KMS-11 (cell line): ENCODE results near the gene GZF1.

ENCODE experiments used
- H2AFZ ChIP-seq: fragments of 200-600 bp; sonication (generic); 2 replicates; pipeline ENCODE4 v1.6.1; 2016; ENCODE audit warnings: antibody characterized with exemption, mixed run types, low read depth
- H3K27ac ChIP-seq: fragments of 200-600 bp; sonication (generic); 2 replicates; pipeline ENCODE4 v1.6.1; 2016; ENCODE audit warnings: mild to moderate bottlenecking, mixed run types
- H3K27me3 ChIP-seq: fragments of 200-600 bp; sonication (generic); 2 replicates; pipeline ENCODE4 v1.6.1; 2017; ENCODE audit warnings: mild to moderate bottlenecking, low read depth, mixed run types, moderate library complexity; ENCODE audit not compliant: insufficient read depth
- H3K36me3 ChIP-seq: fragments of 200-600 bp; sonication (generic); 2 replicates; pipeline ENCODE4 v1.6.1; 2017; ENCODE audit warnings: mild to moderate bottlenecking, mixed run types; ENCODE audit not compliant: insufficient read depth
- H3K4me1 ChIP-seq: fragments of 200-600 bp; sonication (generic); 2 replicates; pipeline ENCODE4 v1.6.1; 2016; ENCODE audit warnings: mild to moderate bottlenecking, low read depth, mixed run types; ENCODE audit not compliant: poor library complexity, severe bottlenecking
- H3K4me2 ChIP-seq: fragments of 200-600 bp; sonication (generic); 2 replicates; pipeline ENCODE4 v1.7.0; 2016; ENCODE audit warnings: mild to moderate bottlenecking, mixed run types
- H3K4me3 ChIP-seq: fragments of 200-600 bp; sonication (generic); IDR thresholded peaks from 2 replicates; pipeline ENCODE4 v1.6.1; 2017; ENCODE audit warnings: low read depth, low read length, mixed read lengths; ENCODE audit not compliant: insufficient read depth
- H3K79me2 ChIP-seq: fragments of 200-600 bp; sonication (generic); 2 replicates; pipeline ENCODE4 v1.6.1; 2016; ENCODE audit warnings: low read depth, mixed run types; ENCODE audit not compliant: insufficient read depth
- H3K9ac ChIP-seq: fragments of 200-600 bp; sonication (generic); 2 replicates; pipeline ENCODE4 v1.6.1; 2016; ENCODE audit warnings: mild to moderate bottlenecking, mixed run types
- H4K20me1 ChIP-seq: fragments of 200-600 bp; sonication (generic); 2 replicates; pipeline ENCODE4 v1.6.1; 2016; ENCODE audit warnings: mild to moderate bottlenecking, mixed run types; ENCODE audit not compliant: insufficient read depth
- TF ChIP-seq, protein P1 (sequence below): fragments of 200-600 bp; sonication (generic); conservative IDR thresholded peaks from 2 replicates; pipeline ENCODE4 v1.6.1; 2017; ENCODE audit warnings: low read depth, mild to moderate bottlenecking, antibody characterized with exemption, low read length, moderate library complexity, mixed read lengths

The GZF1 gene

DNA sequence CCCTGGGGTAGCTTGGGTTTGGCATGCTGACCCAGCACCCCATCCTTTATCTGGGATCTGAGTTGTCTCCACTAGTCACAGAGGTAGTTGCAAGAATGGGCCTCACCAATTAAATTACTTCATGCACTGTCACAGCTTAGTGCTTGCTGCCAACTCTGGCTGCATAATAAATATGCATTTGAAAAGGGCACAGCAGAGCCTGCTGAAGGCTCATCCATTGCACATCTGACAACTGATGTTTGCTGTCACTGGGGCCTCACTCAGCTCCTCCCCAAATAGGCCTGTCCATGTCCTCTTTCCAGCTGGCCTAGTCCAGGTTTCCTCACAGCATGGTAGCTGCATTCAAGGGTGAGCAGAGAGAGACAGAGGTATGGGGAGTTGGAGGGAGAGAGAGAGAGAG is 24.7 kb upstream of the GZF1 start:
- H3K79me2 ChIP-seq = no peaks in the 10 kb centered on the region
- no peak overlapping the region for H3K4me3 ChIP-seq
- H3K27ac ChIP-seq = no peak overlapping the region
- H2AFZ ChIP-seq = no peak overlapping the region
- TF ChIP-seq, protein P1, sequence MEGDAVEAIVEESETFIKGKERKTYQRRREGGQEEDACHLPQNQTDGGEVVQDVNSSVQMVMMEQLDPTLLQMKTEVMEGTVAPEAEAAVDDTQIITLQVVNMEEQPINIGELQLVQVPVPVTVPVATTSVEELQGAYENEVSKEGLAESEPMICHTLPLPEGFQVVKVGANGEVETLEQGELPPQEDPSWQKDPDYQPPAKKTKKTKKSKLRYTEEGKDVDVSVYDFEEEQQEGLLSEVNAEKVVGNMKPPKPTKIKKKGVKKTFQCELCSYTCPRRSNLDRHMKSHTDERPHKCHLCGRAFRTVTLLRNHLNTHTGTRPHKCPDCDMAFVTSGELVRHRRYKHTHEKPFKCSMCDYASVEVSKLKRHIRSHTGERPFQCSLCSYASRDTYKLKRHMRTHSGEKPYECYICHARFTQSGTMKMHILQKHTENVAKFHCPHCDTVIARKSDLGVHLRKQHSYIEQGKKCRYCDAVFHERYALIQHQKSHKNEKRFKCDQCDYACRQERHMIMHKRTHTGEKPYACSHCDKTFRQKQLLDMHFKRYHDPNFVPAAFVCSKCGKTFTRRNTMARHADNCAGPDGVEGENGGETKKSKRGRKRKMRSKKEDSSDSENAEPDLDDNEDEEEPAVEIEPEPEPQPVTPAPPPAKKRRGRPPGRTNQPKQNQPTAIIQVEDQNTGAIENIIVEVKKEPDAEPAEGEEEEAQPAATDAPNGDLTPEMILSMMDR = no peak
- no peaks in the 10 kb centered on the region for H3K27me3 ChIP-seq
- H3K36me3 ChIP-seq = no peaks in the 10 kb centered on the region
- no peak overlapping the region for H3K4me2 ChIP-seq
- H3K4me1 ChIP-seq = no peaks in the 10 kb centered on the region
- no peak overlapping the region for H3K9ac ChIP-seq
- H4K20me1 ChIP-seq = no peaks in the 10 kb centered on the region

DNA sequence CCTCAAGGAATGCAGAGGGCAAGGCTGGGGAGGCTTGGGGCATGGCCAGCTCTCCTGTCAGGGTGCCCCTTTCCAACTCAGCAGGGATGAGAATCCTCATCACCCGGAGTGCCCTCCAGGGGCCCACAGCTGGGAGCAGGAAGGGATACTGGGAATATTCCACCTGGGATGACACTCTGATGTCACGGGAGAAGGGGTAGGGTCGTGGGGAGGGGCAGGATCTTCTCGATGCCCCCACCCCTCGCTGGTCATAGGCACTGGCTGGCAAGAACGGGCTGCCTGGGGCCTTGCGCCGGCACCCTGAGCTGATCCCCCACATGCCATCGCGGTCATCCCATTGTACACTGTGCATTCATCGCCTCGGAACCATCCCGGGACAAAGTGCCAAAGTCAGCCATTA is 22.0 kb upstream of the GZF1 start:
- Histone ChIP-seq H3K4me3 (no peak overlapping the region), H2AFZ (no peak overlapping the region), H4K20me1 (no peaks in the 10 kb centered on the region), H3K79me2 (no peaks in the 10 kb centered on the region), H3K4me1 (no peaks in the 10 kb centered on the region), H3K27me3 (no peaks in the 10 kb centered on the region), H3K36me3 (no peaks in the 10 kb centered on the region), H3K9ac (no peak overlapping the region), H3K27ac (no peak overlapping the region), H3K4me2 (no peak overlapping the region)
- TF ChIP-seq, protein P1 = no peak

DNA sequence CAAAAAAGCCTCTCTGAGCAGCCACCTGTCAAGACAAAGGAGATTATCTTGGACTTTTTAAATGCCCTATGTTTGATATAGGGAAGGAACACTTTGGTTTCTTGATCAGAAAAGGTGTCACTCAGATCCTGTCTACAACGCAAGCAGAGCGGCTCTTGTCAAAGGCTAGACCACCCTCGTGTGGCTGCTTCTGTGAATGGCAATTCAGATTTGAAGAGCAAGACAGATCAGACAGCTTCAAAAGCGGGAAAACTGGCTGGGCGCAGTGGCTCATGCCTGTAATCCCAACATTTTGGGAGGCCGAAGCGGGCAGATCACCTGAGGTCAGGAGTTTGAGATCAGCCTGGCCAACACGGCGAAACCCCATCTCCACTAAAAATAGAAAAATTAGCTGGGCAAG is 21.5 kb upstream of the GZF1 start:
- Histone ChIP-seq H2AFZ (no peak overlapping the region), H3K27ac (no peak overlapping the region), H3K9ac (no peak overlapping the region), H3K4me1 (no peaks in the 10 kb centered on the region), H3K4me3 (no peak overlapping the region), H3K79me2 (no peaks in the 10 kb centered on the region), H3K4me2 (no peak overlapping the region), H4K20me1 (no peaks in the 10 kb centered on the region), H3K27me3 (no peaks in the 10 kb centered on the region), H3K36me3 (no peaks in the 10 kb centered on the region)
- TF ChIP-seq, protein P1 = no peak

DNA sequence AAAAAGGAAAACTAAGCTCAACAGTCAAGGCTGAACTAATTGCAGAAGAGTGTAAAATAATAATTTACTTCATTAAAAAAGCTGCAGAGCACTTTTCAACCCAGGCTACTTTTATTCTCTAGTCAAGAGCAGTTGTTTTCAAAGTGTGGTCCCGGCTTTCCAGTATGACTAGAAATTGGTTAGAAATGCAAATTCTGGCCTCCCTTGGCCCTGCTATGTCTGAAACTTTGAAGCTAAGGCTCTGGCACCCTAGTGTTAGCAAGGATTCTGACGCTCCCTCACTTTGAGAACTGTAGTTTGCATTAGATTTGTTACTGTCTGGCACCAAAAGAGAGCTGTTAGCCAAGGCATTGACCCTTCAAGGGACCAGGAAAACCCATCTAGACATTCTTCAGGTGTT is 20.9 kb upstream of the GZF1 start:
- Histone ChIP-seq H3K4me1 (no peaks in the 10 kb centered on the region), H3K4me3 (no peak overlapping the region), H3K4me2 (no peak overlapping the region), H3K79me2 (no peaks in the 10 kb centered on the region), H3K27ac (no peak overlapping the region), H3K36me3 (no peaks in the 10 kb centered on the region), H4K20me1 (no peaks in the 10 kb centered on the region), H3K27me3 (no peaks in the 10 kb centered on the region), H3K9ac (no peak overlapping the region), H2AFZ (no peak overlapping the region)
- TF ChIP-seq, protein P1 = no peak

DNA sequence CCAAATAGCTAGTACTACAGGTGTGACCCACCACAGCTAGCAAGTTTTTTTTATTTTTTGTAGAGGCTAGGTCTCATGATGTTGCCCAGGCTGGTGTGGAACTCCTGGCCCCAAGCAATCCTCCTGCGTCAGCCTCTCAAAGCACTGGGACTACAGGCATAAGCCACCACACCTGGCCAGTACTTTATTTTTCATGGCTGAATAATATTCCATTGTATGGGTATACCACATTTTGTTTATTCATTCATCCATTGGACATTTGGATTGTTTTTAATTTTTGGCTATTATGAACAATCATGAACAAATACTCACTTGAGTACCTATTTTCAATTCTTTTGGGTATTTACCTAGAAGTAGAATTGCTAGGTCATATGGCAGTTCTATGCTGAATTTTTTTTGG is 18.4 kb upstream of the GZF1 start:
- Histone ChIP-seq H3K4me3 (no peak overlapping the region), H3K27me3 (no peaks in the 10 kb centered on the region), H3K9ac (no peak overlapping the region), H3K79me2 (no peaks in the 10 kb centered on the region), H3K27ac (no peak overlapping the region), H2AFZ (no peak overlapping the region), H4K20me1 (no peaks in the 10 kb centered on the region), H3K4me1 (no peaks in the 10 kb centered on the region), H3K4me2 (no peak overlapping the region), H3K36me3 (no peaks in the 10 kb centered on the region)
- TF ChIP-seq, protein P1 = no peak
